SU-DHL-6 (cell line): ENCODE measurements around the gene NOS3.

ENCODE experiments used
- H2AFZ ChIP-seq: fragments of 200-600 bp; sonication (generic); 2 replicates; pipeline ENCODE4 v1.6.1; 2014; ENCODE audit warnings: low read depth, mild to moderate bottlenecking, moderate library complexity, mixed read lengths, antibody characterized with exemption, low read length; ENCODE audit not compliant: severe bottlenecking
- H3F3A ChIP-seq: fragments of 200-600 bp; shearing (Covaris generic); 2 replicates; pipeline ENCODE4 v1.6.0; 2016; ENCODE audit warnings: antibody characterized with exemption, mild to moderate bottlenecking; ENCODE audit not compliant: insufficient read depth
- H3K27ac ChIP-seq: fragments of 200-600 bp; sonication (generic); 2 replicates; pipeline ENCODE4 v1.5.1; 2016; ENCODE audit warnings: low read depth, mild to moderate bottlenecking, low read length, moderate library complexity, mixed read lengths
- H3K27me3 ChIP-seq: fragments of 200-600 bp; sonication (generic), shearing (Covaris generic); 2 replicates; pipeline ENCODE4 v1.6.0; 2014; ENCODE audit warnings: mild to moderate bottlenecking, low read length
- H3K36me3 ChIP-seq: fragments of 200-600 bp; sonication (generic); 2 replicates; pipeline ENCODE4 v1.6.1; 2014; ENCODE audit warnings: mild to moderate bottlenecking, low read length, mixed read lengths
- H3K4me2 ChIP-seq: fragments of 300-600, 200-600 bp; shearing (Covaris generic), sonication (generic); 2 replicates; pipeline ENCODE4 v1.6.0; 2014; ENCODE audit warnings: low read length, low read depth, mild to moderate bottlenecking; ENCODE audit not compliant: poor library complexity, severe bottlenecking
- H3K4me3 ChIP-seq: fragments of 200-600 bp; sonication (generic); 2 replicates; pipeline ENCODE4 v1.5.1; 2014; ENCODE audit warnings: antibody characterized with exemption, low read length, mild to moderate bottlenecking, mixed read lengths; ENCODE audit not compliant: insufficient read depth, poor library complexity, severe bottlenecking
- H3K79me2 ChIP-seq: fragments of 200-600 bp; sonication (generic); 2 replicates; pipeline ENCODE4 v1.6.1; 2014; ENCODE audit warnings: mild to moderate bottlenecking, low read length, moderate library complexity; ENCODE audit not compliant: insufficient read depth
- H3K9ac ChIP-seq: fragments of 200-600 bp; sonication (generic); 2 replicates; pipeline ENCODE4 v1.7.0; 2014; ENCODE audit warnings: mild to moderate bottlenecking, low read length
- H3K9me2 ChIP-seq: fragments of 200-600 bp; sonication (generic); replicated peaks from 2 replicates; pipeline ENCODE4 v1.6.1; 2014; ENCODE audit warnings: low read length; ENCODE audit not compliant: insufficient read depth
- H3K9me3 ChIP-seq: fragments of 200-600 bp; sonication (generic); 2 replicates; pipeline ENCODE4 v1.6.1; 2014; ENCODE audit warnings: low read length, mixed read lengths; ENCODE audit not compliant: insufficient read depth
- H4K20me1 ChIP-seq: fragments of 200-600 bp; sonication (generic); 2 replicates; pipeline ENCODE4 v1.6.1; 2014; ENCODE audit warnings: low read depth, mild to moderate bottlenecking, antibody characterized with exemption, low read length, moderate library complexity, mixed read lengths
- EZH2phosphoT487 ChIP-seq: fragments of 200-600 bp; sonication (generic), shearing (Covaris generic); conservative IDR thresholded peaks from 2 replicates; pipeline ENCODE4 v1.6.1; 2018; ENCODE audit warnings: mild to moderate bottlenecking, antibody characterized with exemption, low read length, moderate library complexity, mixed read lengths
- TF ChIP-seq, protein P1 (sequence below): fragments of 200-600 bp; sonication (generic); IDR thresholded peaks from one replicate; pipeline ENCODE4 v1.5.1; 2017; ENCODE audit warnings: antibody characterized with exemption, mild to moderate bottlenecking, low read length, moderate library complexity; ENCODE audit not compliant: insufficient read depth, poor library complexity, severe bottlenecking

NOS3 gene

GRCh38 chr7:150970424-150970823 is 20.4 kb upstream of the NOS3 start:
- H3K4me3 ChIP-seq: no peak overlapping the region
- H3K27me3 ChIP-seq: no peaks in the 10 kb centered on the region
- TF ChIP-seq EZH2phosphoT487: no peak
- TF ChIP-seq, protein P1, sequence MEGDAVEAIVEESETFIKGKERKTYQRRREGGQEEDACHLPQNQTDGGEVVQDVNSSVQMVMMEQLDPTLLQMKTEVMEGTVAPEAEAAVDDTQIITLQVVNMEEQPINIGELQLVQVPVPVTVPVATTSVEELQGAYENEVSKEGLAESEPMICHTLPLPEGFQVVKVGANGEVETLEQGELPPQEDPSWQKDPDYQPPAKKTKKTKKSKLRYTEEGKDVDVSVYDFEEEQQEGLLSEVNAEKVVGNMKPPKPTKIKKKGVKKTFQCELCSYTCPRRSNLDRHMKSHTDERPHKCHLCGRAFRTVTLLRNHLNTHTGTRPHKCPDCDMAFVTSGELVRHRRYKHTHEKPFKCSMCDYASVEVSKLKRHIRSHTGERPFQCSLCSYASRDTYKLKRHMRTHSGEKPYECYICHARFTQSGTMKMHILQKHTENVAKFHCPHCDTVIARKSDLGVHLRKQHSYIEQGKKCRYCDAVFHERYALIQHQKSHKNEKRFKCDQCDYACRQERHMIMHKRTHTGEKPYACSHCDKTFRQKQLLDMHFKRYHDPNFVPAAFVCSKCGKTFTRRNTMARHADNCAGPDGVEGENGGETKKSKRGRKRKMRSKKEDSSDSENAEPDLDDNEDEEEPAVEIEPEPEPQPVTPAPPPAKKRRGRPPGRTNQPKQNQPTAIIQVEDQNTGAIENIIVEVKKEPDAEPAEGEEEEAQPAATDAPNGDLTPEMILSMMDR: no peak
- no peaks in the 10 kb centered on the region for H3K9me2 ChIP-seq
- no peaks in the 10 kb centered on the region for H3K79me2 ChIP-seq
- no peaks in the 10 kb centered on the region for H3K36me3 ChIP-seq
- H3K4me2 ChIP-seq: no peak overlapping the region
- no peaks in the 10 kb centered on the region for H3F3A ChIP-seq
- no peaks in the 10 kb centered on the region for H3K9me3 ChIP-seq
- no peaks in the 10 kb centered on the region for H4K20me1 ChIP-seq
- no peak overlapping the region for H3K9ac ChIP-seq
- no peak overlapping the region for H2AFZ ChIP-seq
- H3K27ac ChIP-seq: no peak overlapping the region

- no peaks in the 10 kb centered on the region for H3K79me2 ChIP-seq
- no peak overlapping the region for H3K4me2 ChIP-seq
- H3K27ac ChIP-seq: no peak overlapping the region
- no peak for TF ChIP-seq EZH2phosphoT487
- TF ChIP-seq, protein P1: no peak
- no peaks in the 10 kb centered on the region for H3K27me3 ChIP-seq
- no peaks in the 10 kb centered on the region for H3K36me3 ChIP-seq
- H3K9me3 ChIP-seq: no peaks in the 10 kb centered on the region
- H3K9me2 ChIP-seq: no peaks in the 10 kb centered on the region
- H3K4me3 ChIP-seq: no peak overlapping the region
- H4K20me1 ChIP-seq: no peaks in the 10 kb centered on the region
- no peak overlapping the region for H3K9ac ChIP-seq
- H3F3A ChIP-seq: no peaks in the 10 kb centered on the region
- H2AFZ ChIP-seq: no peak overlapping the region
These were observed 19.4 kb upstream of the NOS3 start for GRCh38 chr7:150971242-150972022.

DNA sequence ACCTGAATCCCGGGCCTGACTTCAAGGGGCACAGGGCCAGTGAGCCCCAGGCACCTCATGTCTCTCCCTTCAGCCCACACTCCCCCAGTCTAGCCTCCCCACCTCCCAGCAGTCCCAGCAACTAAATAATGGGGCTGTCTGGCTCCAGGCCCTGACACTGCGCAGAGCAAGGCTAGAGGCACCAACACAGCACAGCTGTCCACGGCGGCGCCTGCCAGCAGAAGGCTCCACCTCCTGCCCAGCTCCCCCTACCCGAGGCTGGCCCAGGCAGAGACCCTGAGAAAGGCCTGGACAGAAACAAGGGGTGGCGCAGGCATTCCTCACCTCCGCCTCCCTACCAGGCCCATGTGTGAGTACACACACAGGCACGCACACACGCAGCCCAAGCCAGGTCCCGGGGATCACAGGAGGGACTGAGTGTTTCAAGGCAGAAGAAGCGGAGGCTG is 18.8 kb upstream of the NOS3 start:
- Histone ChIP-seq H3K9ac (no peak overlapping the region), H3K9me2 (no peaks in the 10 kb centered on the region), H2AFZ (no peak overlapping the region), H3K4me2 (no peak overlapping the region), H3F3A (no peaks in the 10 kb centered on the region), H3K4me3 (no peak overlapping the region), H3K36me3 (no peaks in the 10 kb centered on the region), H3K9me3 (no peaks in the 10 kb centered on the region), H3K27ac (no peak overlapping the region), H4K20me1 (no peaks in the 10 kb centered on the region), H3K79me2 (no peaks in the 10 kb centered on the region), H3K27me3 (no peaks in the 10 kb centered on the region)
- TF ChIP-seq, protein P1: no peak
- TF ChIP-seq EZH2phosphoT487: no peak
